B cell (primary cell): ENCODE measurements around the gene GPR146.

Experiments
- EZH2 ChIP-seq: IDR thresholded peaks from 2 replicates; pipeline ENCODE4 v1.6.1; 2012; ENCODE audit warnings: borderline replicate concordance, low read depth, mild to moderate bottlenecking, moderate library complexity, low read length; ENCODE audit not compliant: insufficient read depth, poor library complexity, severe bottlenecking
- TF ChIP-seq, protein P1 (sequence below): fragments of 200-600 bp; IDR thresholded peaks from one replicate; pipeline ENCODE4 v1.8.0; 2022; ENCODE audit warnings: antibody characterized with exemption, mild to moderate bottlenecking

DNA sequence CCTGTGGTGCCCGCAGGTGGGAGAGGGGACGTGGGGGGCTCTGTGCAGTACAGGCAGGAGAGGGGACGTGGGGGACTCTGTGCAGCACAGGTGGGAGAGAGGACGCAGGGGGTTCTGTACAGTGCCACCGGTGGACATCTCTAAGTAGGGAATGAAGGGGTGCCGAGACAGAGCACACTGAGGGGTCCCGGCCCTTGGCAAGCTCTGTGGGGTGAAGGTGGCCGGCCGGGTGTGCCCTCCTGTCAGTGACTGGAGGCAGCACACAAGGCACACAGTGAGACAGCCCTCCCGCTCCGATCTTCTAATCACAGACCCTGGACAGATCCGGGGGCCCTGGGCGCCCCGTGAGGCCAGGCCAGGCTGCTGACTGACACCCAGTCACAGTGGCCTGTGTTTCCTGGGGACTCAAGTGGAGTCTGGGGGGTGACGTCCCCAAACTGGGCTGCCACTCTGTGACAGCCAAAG, 11.2 kb downstream of the GPR146 start:
- TF ChIP-seq, protein P1, sequence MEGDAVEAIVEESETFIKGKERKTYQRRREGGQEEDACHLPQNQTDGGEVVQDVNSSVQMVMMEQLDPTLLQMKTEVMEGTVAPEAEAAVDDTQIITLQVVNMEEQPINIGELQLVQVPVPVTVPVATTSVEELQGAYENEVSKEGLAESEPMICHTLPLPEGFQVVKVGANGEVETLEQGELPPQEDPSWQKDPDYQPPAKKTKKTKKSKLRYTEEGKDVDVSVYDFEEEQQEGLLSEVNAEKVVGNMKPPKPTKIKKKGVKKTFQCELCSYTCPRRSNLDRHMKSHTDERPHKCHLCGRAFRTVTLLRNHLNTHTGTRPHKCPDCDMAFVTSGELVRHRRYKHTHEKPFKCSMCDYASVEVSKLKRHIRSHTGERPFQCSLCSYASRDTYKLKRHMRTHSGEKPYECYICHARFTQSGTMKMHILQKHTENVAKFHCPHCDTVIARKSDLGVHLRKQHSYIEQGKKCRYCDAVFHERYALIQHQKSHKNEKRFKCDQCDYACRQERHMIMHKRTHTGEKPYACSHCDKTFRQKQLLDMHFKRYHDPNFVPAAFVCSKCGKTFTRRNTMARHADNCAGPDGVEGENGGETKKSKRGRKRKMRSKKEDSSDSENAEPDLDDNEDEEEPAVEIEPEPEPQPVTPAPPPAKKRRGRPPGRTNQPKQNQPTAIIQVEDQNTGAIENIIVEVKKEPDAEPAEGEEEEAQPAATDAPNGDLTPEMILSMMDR, result no peak
- TF ChIP-seq EZH2, result no peak
